ENCODE results near the gene TMEM109. TPM values are rescaled to one million over a fixed set of nuclear protein-coding genes. Genes with fewer than 3 reads are reported as not detected.

TMEM109 gene
- total RNA-seq, 1 experiment from 2014 or later, result 26.8 TPM

DNA sequence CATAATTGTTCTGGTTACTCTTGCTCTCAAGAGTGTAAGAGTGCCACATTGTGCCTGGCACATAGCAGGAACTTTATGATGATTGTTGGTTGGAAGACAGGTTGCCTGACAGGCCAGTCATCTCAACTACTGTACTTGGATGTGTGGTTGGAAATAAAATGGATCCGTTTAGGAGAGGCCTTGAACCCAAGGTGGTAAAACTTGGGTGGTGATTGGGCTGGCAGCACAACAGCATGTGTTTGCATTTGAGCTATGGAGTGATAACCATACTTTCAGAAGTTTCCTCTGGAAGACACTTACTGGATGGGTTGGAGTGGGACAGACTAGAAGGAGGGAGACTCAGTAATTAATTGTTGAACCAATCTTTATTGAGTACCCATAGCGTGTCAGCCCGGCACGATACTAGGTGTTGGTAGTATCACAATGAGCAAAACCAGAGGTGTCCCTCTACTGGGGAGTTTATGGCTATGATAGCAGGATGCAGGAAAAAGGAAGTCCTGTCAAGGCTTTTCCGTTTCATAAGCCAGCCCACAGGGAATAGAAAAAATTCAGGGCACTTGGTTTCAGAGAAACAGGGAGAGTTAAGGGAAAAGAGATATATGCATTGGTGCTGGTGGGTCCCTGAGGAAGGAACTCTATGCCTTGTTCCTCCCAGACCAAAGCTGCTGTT lies 3.1 kb upstream of the TMEM109 start:
- Mint-ChIP-seq H3K9me3 (peaks cover 6% of the 10 kb centered on the region; the same call in 1 of the 2 replicates), H3K4me1 (peaks cover 32% of the 10 kb centered on the region), H3K27me3 (ENCODE audit: low read depth) (peaks cover 42% of the 10 kb centered on the region), H3K4me3 (no peak overlapping the region), H3K36me3 (no peaks in the 10 kb centered on the region; the same call in 1 of the 2 replicates), H3K27ac (no peak overlapping the region)
- DNase-seq (ENCODE audit: low spot score) (no peak), ATAC-seq (no peak)
- POLR2A ChIA-PET, result no interaction called here
- CTCF ChIA-PET, result interaction anchor here (1.3 to 5.6 kb wide), 3 partner anchors 11 to 135 kb away, joined by 3 to 51 read pairs (median 3); no protein-coding TSS in a partner anchor
- no peak for TF ChIP-seq ZBTB43 (CRISPR knock-in tag; IDR thresholded peaks at IDR 0.05)
- TF ChIP-seq FOXJ3 (CRISPR knock-in tag; IDR thresholded peaks at IDR 0.05; ENCODE audit: borderline replicate concordance), result no peak
- TF ChIP-seq, protein P1, sequence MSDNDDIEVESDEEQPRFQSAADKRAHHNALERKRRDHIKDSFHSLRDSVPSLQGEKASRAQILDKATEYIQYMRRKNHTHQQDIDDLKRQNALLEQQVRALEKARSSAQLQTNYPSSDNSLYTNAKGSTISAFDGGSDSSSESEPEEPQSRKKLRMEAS (CRISPR knock-in tag; IDR thresholded peaks at IDR 0.05), result no peak
- no peak for TF ChIP-seq NR1H2 (CRISPR knock-in tag; IDR thresholded peaks at IDR 0.05)
- no peak for TF ChIP-seq PRDM15 (CRISPR knock-in tag; IDR thresholded peaks at IDR 0.05)
- no peak for TF ChIP-seq E2F1 (CRISPR knock-in tag; IDR thresholded peaks at IDR 0.05)
- TF ChIP-seq ZNF232 (CRISPR knock-in tag; IDR thresholded peaks at IDR 0.05), result no peak
- TF ChIP-seq ZNF532 (CRISPR knock-in tag; IDR thresholded peaks at IDR 0.05; ENCODE audit: borderline replicate concordance), result no peak
- TF ChIP-seq, protein P2, sequence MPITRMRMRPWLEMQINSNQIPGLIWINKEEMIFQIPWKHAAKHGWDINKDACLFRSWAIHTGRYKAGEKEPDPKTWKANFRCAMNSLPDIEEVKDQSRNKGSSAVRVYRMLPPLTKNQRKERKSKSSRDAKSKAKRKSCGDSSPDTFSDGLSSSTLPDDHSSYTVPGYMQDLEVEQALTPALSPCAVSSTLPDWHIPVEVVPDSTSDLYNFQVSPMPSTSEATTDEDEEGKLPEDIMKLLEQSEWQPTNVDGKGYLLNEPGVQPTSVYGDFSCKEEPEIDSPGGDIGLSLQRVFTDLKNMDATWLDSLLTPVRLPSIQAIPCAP (CRISPR knock-in tag; IDR thresholded peaks at IDR 0.05), result no peak
- no peak for TF ChIP-seq USF1 (CRISPR knock-in tag; IDR thresholded peaks at IDR 0.05)
- TF ChIP-seq ATF6 (CRISPR knock-in tag; IDR thresholded peaks at IDR 0.05), result no peak
- TF ChIP-seq, protein P3, sequence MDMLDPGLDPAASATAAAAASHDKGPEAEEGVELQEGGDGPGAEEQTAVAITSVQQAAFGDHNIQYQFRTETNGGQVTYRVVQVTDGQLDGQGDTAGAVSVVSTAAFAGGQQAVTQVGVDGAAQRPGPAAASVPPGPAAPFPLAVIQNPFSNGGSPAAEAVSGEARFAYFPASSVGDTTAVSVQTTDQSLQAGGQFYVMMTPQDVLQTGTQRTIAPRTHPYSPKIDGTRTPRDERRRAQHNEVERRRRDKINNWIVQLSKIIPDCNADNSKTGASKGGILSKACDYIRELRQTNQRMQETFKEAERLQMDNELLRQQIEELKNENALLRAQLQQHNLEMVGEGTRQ (CRISPR knock-in tag; IDR thresholded peaks at IDR 0.05), result no peak
- TF ChIP-seq ATF1 (CRISPR knock-in tag; IDR thresholded peaks at IDR 0.05), result no peak
- TF ChIP-seq ELF4 (CRISPR knock-in tag; IDR thresholded peaks at IDR 0.05; ENCODE audit: low read depth), result no peak
- no peak for TF ChIP-seq CBFB (CRISPR knock-in tag; IDR thresholded peaks at IDR 0.05; ENCODE audit: low read depth)
- TF ChIP-seq AFF4 (CRISPR knock-in tag; IDR thresholded peaks at IDR 0.05; ENCODE audit: borderline replicate concordance), result no peak
